Measurements from ENCODE around the gene GAST.

DNA sequence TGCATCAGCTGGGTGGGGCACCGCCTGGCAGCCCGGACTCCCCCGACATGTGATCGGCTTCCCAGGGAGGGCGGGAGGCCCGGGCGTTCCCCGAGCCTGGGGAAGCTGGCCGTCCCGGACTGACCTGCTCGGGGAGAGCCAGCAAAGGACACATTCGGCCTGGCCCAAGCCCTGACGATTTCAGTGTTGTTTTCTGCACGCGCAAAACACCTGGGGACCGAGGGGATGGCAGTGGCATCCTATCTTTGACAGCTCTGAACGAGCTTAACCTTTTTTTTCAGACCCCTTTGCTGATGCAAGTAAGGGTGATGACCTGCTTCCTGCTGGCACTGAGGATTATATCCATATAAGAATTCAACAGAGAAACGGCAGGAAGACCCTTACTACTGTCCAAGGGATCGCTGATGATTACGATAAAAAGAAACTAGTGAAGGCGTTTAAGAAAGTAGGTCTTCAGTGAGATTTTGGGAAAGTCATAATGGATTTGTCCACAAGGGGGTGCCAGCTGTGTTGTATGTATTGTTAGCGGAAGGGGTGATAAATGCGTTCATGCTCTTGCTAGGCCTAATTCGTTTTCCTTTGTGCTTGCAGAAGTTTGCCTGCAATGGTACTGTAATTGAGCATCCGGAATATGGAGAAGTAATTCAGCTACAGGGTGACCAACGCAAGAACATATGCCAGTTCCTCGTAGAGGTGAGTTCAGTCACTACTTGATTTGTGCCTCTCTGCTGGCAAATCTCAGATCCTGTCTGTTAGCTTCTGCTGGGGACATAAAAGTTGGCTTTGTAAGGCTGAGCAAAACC, 22.4 kb upstream of the GAST start:
- TF ChIP-seq, protein P1, sequence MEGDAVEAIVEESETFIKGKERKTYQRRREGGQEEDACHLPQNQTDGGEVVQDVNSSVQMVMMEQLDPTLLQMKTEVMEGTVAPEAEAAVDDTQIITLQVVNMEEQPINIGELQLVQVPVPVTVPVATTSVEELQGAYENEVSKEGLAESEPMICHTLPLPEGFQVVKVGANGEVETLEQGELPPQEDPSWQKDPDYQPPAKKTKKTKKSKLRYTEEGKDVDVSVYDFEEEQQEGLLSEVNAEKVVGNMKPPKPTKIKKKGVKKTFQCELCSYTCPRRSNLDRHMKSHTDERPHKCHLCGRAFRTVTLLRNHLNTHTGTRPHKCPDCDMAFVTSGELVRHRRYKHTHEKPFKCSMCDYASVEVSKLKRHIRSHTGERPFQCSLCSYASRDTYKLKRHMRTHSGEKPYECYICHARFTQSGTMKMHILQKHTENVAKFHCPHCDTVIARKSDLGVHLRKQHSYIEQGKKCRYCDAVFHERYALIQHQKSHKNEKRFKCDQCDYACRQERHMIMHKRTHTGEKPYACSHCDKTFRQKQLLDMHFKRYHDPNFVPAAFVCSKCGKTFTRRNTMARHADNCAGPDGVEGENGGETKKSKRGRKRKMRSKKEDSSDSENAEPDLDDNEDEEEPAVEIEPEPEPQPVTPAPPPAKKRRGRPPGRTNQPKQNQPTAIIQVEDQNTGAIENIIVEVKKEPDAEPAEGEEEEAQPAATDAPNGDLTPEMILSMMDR (IDR thresholded peaks at IDR 0.05) = peak; percentile 83
- no peak for TF ChIP-seq EZH2phosphoT487 (IDR thresholded peaks at IDR 0.05)
